Measurements from ENCODE around the gene ACSBG1.
"Not testable (repeated sequence)": the region's sequence is repeated elsewhere in the genome, so short reads cannot be mapped to it uniquely, and the experiment has no call there.

The ACSBG1 gene

GRCh38 chr15:78249131-78249530 lies 14.8 kb upstream of the ACSBG1 start:
- DNase-seq: no peak

GRCh38 chr15:78247911-78248310 lies 13.5 kb upstream of the ACSBG1 start:
- DNase-seq: no peak

GRCh38 chr15:78245976-78246620 lies 11.7 kb upstream of the ACSBG1 start:
- not testable (repeated sequence) for DNase-seq

GRCh38 chr15:78245392-78245791 lies 11.0 kb upstream of the ACSBG1 start:
- DNase-seq: not testable (repeated sequence)

GRCh38 chr15:78244893-78245292 lies 10.5 kb upstream of the ACSBG1 start:
- DNase-seq: no peak

GRCh38 chr15:78244101-78244500 lies 9.7 kb upstream of the ACSBG1 start:
- DNase-seq: no peak

- DNase-seq: no peak
These were observed 9.2 kb upstream of the ACSBG1 start for GRCh38 chr15:78243491-78243941.

- DNase-seq: no peak
These were observed 8.7 kb upstream of the ACSBG1 start for GRCh38 chr15:78243058-78243457.

GRCh38 chr15:78242128-78242527 lies 7.8 kb upstream of the ACSBG1 start:
- DNase-seq: no peak

GRCh38 chr15:78241017-78241416 lies 6.7 kb upstream of the ACSBG1 start:
- peak; percentile 80 to 82 for DNase-seq

GRCh38 chr15:78239811-78240210 lies 5.4 kb upstream of the ACSBG1 start:
- DNase-seq: no peak

- DNase-seq: no peak
These were observed 2.8 kb upstream of the ACSBG1 start for GRCh38 chr15:78237146-78237545.

GRCh38 chr15:78236491-78236890 lies 2.1 kb upstream of the ACSBG1 start:
- no peak for DNase-seq

- DNase-seq: no peak
These were observed 869 bp downstream of the ACSBG1 start for GRCh38 chr15:78233496-78233895.

GRCh38 chr15:78232951-78233350 lies 1.4 kb downstream of the ACSBG1 start:
- DNase-seq: no peak

- no peak for DNase-seq
These were observed 4.6 kb downstream of the ACSBG1 start for GRCh38 chr15:78229431-78230406.

GRCh38 chr15:78228356-78228996 lies 5.9 kb downstream of the ACSBG1 start:
- DNase-seq: no peak

GRCh38 chr15:78225783-78226541 lies 8.4 kb downstream of the ACSBG1 start:
- DNase-seq: no peak

- DNase-seq: no peak
These were observed 10.3 kb downstream of the ACSBG1 start for GRCh38 chr15:78224023-78224411.

- DNase-seq: no peak
These were observed 10.9 kb downstream of the ACSBG1 start for GRCh38 chr15:78223396-78224022.

- DNase-seq: no peak
These were observed 11.5 kb downstream of the ACSBG1 start for GRCh38 chr15:78222745-78223395.

- no peak for DNase-seq
These were observed 13.7 kb downstream of the ACSBG1 start for GRCh38 chr15:78220713-78221112.
